ENCODE measurements around the gene SPACDR.
"Not testable (repeated sequence)": the region's sequence is repeated elsewhere in the genome, so short reads cannot be mapped to it uniquely, and the experiment has no call there.

Gene SPACDR, protein sequence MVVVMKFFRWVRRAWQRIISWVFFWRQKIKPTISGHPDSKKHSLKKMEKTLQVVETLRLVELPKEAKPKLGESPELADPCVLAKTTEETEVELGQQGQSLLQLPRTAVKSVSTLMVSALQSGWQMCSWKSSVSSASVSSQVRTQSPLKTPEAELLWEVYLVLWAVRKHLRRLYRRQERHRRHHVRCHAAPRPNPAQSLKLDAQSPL

DNA sequence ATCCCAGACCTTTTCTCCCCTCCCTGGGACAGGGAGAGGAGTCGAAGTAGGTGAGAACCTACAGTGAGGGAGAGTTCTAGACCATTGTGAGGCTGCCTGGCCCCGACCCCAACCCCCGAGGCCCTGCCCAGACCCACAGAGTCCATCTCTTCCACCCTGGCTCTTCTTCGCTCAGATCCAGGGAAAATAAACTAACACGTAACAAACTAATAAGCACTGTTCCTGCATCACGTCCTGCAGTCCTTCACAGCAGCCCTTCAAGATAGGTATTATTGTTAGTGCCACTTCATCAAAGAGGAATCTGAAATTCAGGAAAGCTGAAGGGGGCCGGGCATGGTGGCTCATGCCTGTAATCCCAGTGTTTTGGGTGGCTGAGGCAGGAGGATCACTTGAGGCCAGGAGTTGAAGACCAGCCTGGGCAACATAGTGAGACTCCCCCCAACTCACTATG is at the start of gene SPACDR:
Gene SPACDR (minus strand): TSS at position 51 of the 451 bp plus-strand sequence. CDS start 235 bp downstream, outside the sequence.
- FAIRE-seq, result no peak

DNA sequence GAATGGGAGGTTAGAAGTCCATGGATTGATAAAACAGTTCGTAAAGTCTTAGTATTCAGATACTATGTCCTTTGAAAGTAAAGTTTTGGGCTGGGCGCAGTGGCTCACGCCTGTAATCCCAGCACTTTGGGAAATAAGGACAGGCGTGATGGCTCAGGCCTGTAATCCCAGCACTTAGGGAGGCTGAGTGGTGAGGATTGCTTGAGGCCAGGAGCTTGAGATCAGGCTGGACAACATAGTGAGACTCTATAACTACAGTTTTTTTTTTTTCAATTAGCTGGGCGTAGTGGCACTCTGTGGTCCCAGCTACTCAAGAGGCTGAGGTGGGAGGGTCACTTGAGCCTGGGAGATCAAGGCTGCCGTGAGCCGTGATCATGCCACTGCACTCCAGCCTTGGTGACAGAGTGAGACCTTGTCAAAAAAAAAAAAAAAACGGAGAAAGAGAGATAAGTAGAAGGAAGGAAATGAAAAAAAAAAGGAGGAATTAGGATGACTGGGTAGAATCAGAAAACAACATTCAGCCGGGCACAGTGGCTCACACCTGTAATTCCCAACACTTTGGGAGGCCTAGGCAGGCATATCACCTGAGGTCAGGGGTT is 49.3 kb upstream of the SPACDR start:
- no peak for FAIRE-seq

DNA sequence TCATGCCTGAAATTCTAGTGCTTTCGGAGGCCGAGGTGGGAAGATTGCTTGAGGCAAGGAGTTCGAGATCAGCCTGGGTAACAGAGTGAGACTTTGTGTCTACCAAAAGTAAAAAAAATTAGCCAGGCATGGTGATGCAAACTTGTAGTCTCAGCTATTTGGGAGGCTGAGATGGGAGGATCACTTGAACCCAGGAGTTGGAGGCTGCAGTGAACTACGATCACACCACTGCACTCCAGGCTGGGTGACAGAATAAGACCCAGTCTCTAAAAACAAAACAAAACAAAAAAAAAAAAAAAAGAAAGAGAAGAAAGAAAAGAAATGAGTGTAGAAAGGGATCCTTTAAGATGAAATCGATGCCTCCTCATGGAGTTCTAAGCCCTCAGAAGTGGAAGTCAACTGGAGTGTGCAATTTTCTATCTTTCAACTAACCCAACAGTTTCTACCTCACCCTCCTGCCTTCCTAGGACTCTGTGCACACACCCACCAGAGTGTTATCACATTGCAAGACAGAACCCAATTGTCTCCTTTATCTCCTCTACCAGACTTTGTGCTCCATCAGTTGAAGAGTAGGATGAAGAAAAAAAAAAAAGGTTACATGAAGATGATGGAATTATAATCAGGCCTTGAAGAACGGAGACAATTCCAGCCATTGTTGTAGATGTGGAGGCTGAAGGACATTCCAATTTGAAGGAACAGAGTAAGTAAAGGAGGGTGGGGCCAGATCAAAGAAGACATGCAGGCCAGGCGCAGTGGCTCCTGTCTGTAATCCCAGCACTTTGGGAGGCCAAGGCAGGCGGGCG is 46.6 kb upstream of the SPACDR start:
- no peak for FAIRE-seq

DNA sequence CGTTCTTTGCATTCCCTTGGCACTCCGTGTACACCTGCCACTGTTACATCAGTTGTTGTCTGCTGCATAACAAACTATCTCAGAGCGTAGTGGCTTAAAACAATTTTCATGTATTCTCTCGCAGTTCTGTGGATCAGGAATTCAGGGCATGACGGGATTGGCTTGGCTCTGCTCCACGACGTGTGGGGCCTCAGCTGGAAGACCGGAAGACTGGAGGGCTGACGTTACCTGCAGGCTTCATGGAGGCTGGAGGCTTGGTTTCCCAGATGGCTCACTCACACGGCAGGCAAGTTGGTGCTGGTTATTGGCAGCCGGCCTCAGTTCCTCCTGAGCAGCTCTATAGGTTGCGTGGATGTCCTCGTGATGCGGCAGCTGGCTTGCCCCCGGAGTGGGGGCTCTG is 45.2 kb upstream of the SPACDR start:
- no peak for FAIRE-seq

DNA sequence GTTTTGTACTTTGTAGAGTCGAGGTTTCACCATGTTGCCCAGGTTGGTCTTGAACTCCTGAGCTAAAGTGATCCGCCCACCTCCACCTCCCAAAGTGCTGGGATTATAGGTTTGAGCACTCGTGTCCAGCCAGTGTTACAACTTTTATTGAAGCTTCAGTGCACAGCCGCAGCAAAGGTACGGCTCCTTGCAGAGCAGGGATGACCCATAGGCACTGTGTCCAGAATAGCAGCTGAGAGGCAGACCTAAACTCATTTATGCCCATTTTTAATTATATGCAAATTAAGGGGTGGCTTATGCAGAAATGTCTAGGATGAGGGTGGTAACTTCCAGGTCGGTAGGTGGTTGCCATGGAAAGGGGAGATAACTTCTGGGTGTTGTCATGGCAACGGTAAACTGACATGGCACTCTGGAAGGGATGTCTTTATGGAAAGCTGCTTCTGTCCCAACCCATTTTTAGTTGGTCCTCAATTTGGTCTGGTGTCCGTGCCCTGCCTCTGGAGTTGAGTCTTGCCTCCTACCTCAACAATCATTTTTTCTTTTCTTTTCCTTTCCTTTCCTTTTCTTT is 42.4 kb upstream of the SPACDR start:
- FAIRE-seq, result no peak

DNA sequence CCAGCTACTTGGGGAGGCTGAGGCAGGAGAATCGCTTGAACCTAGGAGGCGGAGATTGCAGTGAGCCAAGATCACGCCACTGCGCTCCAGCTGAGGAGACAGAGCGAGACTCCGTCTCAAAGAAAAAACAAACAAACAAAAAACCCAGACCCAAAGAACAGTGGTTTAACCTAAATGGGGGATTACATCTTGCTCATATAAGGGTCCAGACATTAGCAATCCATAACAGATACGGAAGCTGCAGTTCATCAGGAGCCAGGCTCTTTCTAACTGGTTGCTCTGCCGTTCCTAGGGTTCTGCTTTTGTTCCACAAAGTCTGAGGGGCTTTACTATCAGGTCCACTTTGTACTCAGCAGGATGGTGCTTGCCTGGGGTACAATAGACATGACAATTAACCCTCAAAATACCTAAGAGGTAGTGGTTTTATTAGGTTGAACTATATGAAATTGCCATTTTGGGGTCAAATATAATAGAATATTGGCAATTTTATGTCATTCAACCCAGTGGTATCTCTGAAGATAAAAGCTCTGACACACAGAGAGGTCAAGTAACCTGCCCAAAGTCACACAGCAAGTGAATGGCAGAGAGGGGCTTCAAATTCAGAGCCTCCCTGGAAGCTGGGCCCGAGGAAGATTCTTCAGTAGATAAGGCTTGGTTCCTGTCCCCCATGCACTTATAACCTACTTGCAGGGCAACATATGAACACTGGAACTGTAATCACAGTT is 41.0 kb upstream of the SPACDR start:
- FAIRE-seq, result no peak

DNA sequence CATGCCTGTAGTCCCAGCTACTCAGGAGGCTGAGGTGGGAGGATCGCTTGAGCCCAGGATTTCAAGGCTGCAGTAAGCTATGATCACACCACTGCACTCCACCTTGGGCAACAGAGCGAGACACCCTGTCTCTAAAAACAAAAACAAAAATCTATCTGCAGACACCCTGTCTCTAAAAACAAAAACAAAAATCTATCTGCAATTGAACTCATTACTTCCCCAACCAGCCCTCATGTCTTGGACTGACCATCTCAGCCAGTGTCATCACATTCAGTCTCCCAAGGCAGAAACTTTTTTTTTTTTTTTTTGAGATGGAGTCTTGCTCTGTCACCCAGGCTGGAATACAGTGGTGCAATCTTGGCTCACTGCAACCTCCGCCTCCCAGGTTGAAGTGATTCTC is 40.0 kb upstream of the SPACDR start:
- FAIRE-seq, result not testable (repeated sequence)

DNA sequence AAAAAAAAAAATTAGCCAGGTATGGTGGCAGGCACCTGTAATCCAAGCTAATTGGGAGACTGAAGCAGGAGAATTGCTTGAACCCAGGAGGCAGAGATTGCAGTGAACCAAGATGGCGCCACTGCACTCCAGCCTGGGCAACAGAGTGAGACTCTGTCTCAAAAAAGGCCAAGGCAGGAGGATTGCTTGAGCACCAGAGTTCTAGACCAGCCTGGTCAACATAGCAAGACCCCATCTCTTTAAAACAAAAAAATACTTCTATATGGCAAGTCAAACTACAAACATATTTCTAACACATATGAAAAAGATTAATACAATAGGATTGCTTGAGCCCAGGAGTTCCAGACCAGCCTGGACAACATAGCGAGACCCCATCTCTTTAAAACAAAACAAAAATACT is 36.7 kb upstream of the SPACDR start:
- FAIRE-seq, result not testable (repeated sequence)

DNA sequence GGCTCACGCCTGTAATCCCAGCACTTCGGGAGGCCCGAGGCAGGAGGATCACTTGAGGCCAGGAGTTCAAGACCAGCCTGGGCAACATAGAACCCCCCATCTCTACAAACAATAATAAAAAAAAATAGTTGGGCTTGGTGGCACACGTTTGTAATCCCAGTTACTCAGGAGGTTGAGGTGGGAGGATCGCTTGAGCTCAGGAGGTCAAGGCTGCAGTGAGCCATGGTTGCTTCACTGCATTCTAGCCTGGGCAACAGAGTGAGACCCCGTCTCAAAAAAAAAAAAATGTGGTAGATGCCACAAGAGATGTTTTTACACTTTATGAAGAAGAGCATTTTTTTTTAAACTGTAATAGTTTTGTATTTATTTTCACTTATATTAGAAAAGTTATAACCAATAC is 32.4 kb upstream of the SPACDR start:
- FAIRE-seq, result no peak

DNA sequence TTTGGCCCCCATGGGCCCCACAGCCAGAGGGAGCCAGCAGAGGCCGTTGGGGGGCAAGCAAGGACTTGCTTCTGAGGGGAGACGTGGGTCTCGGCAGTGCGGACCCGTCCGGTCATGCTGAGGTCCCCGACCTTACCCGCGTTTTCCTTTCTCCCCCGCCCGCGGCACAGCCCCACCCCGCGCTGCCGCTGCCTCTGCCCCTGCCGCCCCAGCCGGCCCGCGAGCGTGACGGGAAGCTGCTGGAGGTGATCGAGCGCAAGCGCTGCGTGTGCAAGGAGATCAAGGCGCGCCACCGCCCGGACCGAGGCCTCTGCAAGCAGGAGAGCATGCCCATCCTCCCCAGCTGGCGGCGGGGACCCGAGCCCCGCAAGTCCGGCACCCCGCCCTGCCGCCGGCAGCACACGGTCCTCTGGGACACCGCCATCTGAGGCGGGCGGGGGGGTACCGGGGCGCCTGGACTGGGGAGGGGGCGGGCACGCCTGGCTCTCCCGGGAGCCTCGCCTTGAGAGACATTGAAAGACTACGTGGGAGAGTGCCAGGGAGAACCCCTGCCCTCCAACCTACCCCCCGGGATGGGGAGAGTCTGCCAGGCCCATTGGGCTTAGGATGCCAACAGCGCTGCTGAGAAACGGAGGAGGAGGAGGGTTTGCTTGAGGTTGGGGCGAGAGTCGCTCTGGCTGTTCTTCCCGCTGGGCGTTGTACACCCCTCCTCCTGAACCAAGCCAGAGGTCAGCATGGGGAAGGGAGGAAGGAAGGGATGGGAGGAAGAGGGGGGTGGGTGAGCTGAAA is 29.6 kb upstream of the SPACDR start:
- no peak for FAIRE-seq

DNA sequence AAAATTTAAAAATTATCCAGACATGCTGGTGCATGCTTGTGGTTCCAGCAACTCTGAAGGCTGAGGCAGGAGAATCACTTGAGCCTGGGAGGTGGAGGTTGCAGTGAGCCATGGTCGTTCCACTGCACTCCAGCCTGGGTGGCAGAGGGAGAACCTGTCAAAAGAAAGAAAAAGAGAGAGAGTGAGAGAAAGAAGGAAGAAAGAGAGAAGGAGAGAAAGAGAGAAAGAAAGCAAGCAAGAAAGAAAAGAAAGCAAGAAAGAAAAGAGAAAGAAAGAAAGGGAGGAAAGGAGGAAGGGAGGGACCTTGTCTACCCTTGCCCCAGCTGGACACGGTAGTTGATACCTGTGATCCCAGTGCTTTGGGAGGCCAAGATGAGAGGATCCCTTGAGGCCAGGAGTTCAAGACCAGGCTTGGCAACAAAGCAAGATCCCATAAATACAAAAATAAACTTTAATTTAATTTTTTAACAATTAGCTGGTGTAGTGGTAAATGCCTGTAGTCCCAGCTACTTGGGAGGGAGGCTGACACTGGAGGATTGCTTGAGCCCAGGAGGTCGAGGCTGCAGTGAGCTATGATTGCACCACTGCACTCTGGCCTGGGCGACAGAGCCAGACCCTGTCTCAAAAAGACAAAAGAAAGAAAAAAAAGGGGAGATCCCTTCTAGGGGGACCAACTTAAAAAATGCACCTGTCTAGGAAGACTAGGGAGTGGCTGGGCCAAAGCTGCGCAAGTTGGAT is 28.8 kb upstream of the SPACDR start:
- FAIRE-seq, result no peak

DNA sequence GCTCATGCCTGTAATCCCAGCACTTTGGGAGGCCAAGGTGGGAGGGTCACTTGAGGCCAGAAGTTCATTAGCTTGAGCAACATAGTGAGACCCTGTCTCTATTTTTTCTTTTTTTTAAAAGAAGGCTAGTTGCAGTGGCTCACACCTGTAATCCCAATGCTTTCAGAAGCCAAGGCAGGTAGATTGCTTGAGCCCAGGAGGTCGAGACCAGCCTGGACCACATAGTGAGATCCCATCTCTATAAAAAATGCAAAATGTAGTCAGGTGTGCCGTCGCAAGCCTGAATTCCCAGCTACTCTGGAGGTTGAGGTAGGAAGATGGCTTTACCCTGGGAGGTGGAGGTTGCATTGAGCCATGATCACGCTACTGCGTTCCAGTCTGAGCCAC is 27.1 kb upstream of the SPACDR start:
- FAIRE-seq, result no peak

DNA sequence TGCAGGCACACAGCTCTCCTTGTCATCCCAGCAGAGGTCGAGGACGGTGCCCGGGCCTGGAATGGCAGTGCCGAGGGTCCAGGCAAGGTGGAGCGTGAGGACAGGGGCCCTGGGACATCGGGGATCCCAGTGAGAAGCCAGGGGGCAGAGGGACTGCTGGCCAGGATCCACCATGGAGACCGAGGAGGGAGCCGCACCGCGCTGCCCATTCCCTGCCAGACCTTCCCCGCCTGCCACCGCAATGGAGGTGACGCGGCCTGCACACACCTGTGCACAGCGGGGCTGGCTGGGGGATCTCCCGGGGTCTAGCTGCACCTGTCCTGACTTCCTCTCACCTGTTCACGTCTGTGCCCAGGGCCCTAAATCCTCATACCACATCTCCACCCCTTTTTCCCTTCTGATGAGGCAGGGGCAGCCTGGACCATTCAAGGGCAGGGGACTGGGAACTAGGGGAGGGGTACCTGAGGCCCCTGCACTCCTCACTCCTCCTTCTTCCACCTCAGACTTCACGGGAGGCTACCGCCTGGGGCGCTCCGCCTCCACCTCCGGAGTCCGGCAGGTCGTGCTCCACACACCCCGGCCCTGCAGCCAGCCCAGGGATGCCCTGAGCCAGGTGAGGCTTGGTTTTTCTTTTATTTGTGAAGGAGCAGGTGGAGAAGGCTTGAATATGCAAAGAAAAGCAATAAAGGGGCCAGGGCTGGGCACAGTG is 26.6 kb upstream of the SPACDR start:
- no peak for FAIRE-seq

DNA sequence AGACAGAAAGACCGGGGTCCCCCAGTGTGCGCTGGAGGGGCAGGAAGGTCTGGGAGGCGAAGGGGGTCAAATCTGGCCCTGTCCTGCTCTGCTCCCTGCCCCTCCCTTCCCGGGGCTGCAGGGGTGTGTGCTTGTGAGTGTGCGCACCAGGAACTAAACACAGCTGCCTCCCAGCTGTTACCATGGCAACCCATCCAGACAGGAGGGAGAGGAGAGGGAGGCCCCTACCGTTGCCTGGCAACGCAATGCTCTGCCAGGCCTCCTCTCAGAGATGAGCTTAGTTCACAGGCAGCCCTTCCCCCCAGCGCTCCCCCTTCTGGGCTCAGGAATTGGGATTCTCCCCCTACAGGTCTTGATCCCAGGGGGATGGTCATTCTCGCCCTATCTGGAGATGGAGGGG is 25.8 kb upstream of the SPACDR start:
- no peak for FAIRE-seq

DNA sequence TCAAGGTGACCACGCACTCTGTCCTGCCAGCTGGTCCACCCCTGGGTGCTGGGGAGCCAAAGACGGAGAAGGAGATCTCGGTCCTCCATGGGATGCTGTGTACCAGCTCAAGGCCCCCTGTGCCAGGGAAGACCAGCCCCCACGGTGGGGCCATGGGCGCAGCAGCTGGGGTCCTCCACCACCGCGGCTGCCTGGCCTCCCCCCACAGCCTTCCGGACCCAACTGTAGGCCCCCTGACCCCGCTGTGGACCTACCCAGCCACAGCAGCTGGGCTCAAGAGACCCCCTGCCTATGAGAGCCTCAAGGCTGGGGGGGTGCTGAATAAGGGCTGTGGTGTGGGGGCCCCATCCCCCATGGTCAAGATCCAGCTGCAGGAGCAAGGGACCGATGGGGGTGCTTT is 25.1 kb upstream of the SPACDR start:
- no peak for FAIRE-seq

DNA sequence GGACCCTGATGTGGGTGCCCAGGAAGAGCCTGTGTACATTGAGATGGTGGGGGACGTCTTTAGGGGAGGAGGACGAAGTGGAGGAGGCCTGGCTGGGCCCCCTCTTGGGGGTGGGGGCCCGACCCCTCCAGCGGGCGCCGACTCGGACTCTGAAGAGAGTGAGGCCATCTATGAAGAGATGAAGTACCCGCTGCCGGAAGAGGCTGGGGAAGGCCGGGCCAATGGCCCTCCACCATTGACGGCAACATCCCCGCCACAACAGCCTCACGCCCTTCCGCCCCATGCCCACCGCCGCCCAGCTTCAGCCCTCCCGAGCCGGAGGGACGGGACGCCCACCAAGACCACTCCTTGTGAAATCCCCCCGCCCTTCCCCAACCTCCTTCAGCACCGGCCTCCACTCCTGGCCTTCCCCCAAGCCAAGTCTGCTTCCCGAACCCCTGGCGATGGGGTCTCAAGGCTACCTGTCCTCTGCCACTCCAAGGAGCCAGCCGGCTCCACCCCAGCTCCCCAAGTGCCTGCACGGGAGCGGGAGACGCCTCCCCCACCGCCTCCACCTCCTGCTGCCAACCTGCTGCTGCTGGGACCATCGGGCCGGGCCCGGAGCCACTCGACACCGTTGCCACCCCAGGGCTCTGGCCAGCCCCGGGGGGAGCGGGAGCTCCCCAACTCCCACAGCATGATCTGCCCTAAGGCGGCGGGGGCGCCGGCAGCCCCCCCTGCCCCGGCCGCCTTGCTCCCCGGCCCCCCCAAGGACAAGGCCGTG is 24.5 kb upstream of the SPACDR start:
- no peak for FAIRE-seq

DNA sequence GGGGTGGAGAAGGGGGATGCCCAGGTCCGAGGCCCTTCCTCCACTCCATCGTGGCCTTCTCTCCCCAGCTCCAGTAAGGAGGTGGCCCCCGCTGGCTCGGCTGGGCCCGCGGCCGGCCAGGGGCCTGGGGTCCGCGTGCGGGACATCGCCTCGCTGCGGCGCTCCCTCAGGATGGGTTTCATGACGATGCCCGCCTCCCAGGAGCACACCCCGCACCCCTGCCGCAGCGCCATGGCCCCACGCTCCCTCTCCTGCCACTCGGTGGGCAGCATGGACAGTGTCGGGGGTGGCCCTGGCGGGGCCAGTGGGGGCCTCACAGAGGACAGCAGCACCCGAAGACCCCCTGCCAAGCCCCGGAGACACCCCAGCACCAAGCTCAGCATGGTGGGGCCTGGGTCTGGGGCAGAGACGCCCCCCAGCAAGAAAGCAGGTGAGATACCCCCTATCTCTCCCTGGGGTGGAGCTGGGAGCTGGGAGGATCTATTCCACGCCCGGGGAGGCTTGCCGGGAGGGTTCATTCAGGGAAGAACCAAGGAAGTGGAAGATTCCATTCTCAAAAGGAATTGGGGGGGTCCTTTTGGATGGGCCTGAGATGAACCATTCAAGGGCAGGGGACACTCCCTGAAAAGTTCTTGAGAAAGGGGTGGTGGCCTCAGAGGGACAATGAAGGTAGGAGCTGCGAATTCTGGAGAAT is 22.8 kb upstream of the SPACDR start:
- FAIRE-seq, result no peak

DNA sequence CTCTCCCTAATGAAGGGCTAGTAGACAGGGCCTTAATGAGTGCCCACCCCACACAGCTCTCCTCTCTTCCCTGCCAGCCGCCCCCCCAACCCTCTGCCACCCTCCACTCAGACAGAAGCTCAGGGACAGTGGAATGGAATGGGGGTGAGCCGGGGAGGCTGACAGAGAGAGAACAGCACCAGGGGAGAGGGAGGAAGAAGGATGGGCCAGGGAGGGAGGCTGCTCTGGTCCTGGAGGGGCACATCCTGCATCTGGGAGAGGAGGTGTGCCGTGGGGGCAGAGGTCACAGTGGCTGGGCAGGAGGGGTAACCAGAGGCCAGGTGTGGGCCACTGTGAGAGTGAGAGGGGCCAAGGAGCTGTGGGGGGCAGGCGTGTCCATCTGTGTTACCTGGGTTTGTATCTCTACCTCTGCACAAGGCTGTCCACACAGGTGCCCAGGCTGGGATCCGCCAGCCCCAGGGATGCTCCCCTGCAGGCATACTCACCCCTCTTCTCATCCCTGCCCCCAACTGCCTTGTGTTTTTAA is 22.1 kb upstream of the SPACDR start:
- no peak for FAIRE-seq

DNA sequence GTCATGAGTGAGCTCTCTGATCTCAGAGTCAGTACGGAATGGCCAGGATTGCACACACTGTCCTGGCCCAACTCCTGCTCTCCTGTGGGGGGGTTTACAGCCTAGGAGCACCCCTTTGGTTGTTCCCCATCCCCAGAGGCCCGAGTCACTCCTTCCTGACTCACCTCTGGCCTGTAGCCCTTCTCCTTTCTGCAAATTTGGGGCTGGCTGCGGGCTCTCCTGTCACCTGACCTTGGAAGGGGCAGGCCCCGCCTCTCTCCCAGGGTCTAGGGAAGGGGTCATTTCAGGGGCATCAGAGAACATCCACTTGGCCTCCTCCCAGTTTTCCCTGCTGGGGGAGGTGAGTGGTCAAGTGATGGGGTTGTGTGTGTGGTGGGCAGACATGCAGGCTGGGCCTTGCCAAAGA is 21.4 kb upstream of the SPACDR start:
- FAIRE-seq, result no peak

Data from islet of Langerhans (tissue), 1 donor.